IMR-90 (cell line): Measurements from ENCODE around the gene MYO9A. TPM values are rescaled to one million over a fixed set of nuclear protein-coding genes. Genes with fewer than 3 reads are reported as not detected.

Experiments used
- ATAC-seq: fragments of 200-7000 bp; cut with Tn5 transposase; 2 replicates; pipeline ENCODE4 v1.9.1; 2020; ENCODE audit warnings: low read depth, mild to moderate bottlenecking, moderate library complexity
- BruUV-seq: library from RNA; stranded (reverse); fragments of 400-500 nt; replicated peaks from 2 replicates; lab custom pipeline; 2021; lab: Mats Ljungman, UMichigan
- CTCF ChIA-PET: fragments of 300-600 bp; formaldehyde crosslinking; extraction: SDS; loops from one replicate; lab custom pipeline; 2021; ENCODE audit warnings: antibody characterized with exemption; lab: Yijun Ruan, JAX
- POLR2A ChIA-PET: fragments of 300-600 bp; sonication (Branson Sonifier 250); formaldehyde crosslinking; loops from one replicate; lab custom pipeline; 2022; ENCODE audit warnings: antibody characterized with exemption; ENCODE audit not compliant: unreplicated experiment; lab: Charles Lee
- DNase-seq: peaks from one replicate; pipeline ENCODE4 v3.0.0; 2013
- H2AFZ ChIP-seq: replicated peaks from 2 replicates; pipeline ENCODE3; 2013; ENCODE audit warnings: low read length, mild to moderate bottlenecking; ENCODE audit not compliant: poor library complexity
- H2AK5ac ChIP-seq: 2 replicates; pipeline ENCODE4 v1.6.1; 2013; ENCODE audit warnings: low read depth, low read length, inconsistent platforms
- H2AK9ac ChIP-seq: replicated peaks from 2 replicates; pipeline ENCODE3; 2013; ENCODE audit warnings: mild to moderate bottlenecking, low read depth, low read length, moderate library complexity; ENCODE audit not compliant: poor library complexity
- H2BK120ac ChIP-seq: 2 replicates; pipeline ENCODE4 v1.6.1; 2013; ENCODE audit warnings: low read depth, low read length, inconsistent platforms
- H2BK15ac ChIP-seq: 3 replicates; pipeline ENCODE4 v1.6.1; 2013; ENCODE audit warnings: low read depth, low read length, inconsistent platforms
- H2BK20ac ChIP-seq: 2 replicates; pipeline ENCODE4 v1.6.1; 2013; ENCODE audit warnings: low read depth, mild to moderate bottlenecking, inconsistent platforms, low read length, moderate library complexity
- H2BK5ac ChIP-seq: 2 replicates; pipeline ENCODE4 v1.6.1; 2013; ENCODE audit warnings: mild to moderate bottlenecking, low read depth, low read length, inconsistent platforms; ENCODE audit not compliant: poor library complexity, severe bottlenecking
- H3K14ac ChIP-seq: replicated peaks from 2 replicates; pipeline ENCODE4 v1.6.1; 2013; ENCODE audit warnings: low read depth, low read length, inconsistent platforms
- H3K18ac ChIP-seq: 2 replicates; pipeline ENCODE4 v1.6.1; 2013; ENCODE audit warnings: low read depth, low read length, control low read depth
- H3K23ac ChIP-seq: 2 replicates; pipeline ENCODE4 v1.6.1; 2013; ENCODE audit warnings: low read depth, low read length, inconsistent platforms
- H3K27ac ChIP-seq: 2 replicates; pipeline ENCODE4 v1.5.1; 2013; ENCODE audit warnings: mild to moderate bottlenecking, control low read depth, low read length; ENCODE audit not compliant: insufficient read depth
- H3K27me3 ChIP-seq: 2 replicates; pipeline ENCODE4 v1.6.1; 2013; ENCODE audit warnings: low read length; ENCODE audit not compliant: control insufficient read depth, insufficient read depth
- H3K36me3 ChIP-seq: 2 replicates; pipeline ENCODE4 v1.6.1; 2013; ENCODE audit warnings: low read length, mixed read lengths; ENCODE audit not compliant: control insufficient read depth, insufficient read depth
- H3K4ac ChIP-seq: 2 replicates; pipeline ENCODE4 v1.6.1; 2013; ENCODE audit warnings: low read depth, low read length, inconsistent platforms
- H3K4me1 ChIP-seq: 2 replicates; pipeline ENCODE4 v1.6.1; 2013; ENCODE audit warnings: low read length, mixed read lengths; ENCODE audit not compliant: control insufficient read depth, insufficient read depth
- H3K4me2 ChIP-seq: 2 replicates; pipeline ENCODE4 v1.6.1; 2013; ENCODE audit warnings: low read depth, mild to moderate bottlenecking, control low read depth, low read length, moderate library complexity
- H3K4me3 ChIP-seq: 2 replicates; pipeline ENCODE4 v1.5.1; 2013; ENCODE audit warnings: low read depth, mild to moderate bottlenecking, control low read depth, low read length, moderate library complexity; ENCODE audit not compliant: insufficient read depth
- H3K56ac ChIP-seq: 2 replicates; pipeline ENCODE4 v1.6.1; 2013; ENCODE audit warnings: low read length, inconsistent platforms; ENCODE audit not compliant: insufficient read depth; ENCODE audit errors: extremely low read depth
- H3K79me1 ChIP-seq, 2 experiments: 2 replicates each; pipeline ENCODE4 v1.6.1; 2013; ENCODE audit warnings: low read length in 2 of 2, inconsistent platforms in 1 of 2, low read depth in 1 of 2
- H3K9ac ChIP-seq: 2 replicates; pipeline ENCODE4 v1.6.1; 2013; ENCODE audit warnings: low read depth, low read length, control low read depth
- H3K9me1 ChIP-seq: 2 replicates; pipeline ENCODE4 v1.6.1; 2013; ENCODE audit warnings: low read length, inconsistent platforms; ENCODE audit not compliant: insufficient read depth
- H3K9me3 ChIP-seq: 2 replicates; pipeline ENCODE4 v1.6.1; 2013; ENCODE audit warnings: low read length; ENCODE audit not compliant: control insufficient read depth, insufficient read depth
- H4K20me1 ChIP-seq: 2 replicates; pipeline ENCODE4 v1.6.1; 2013; ENCODE audit warnings: low read length, inconsistent platforms; ENCODE audit not compliant: insufficient read depth
- H4K5ac ChIP-seq: 2 replicates; pipeline ENCODE4 v1.6.1; 2013; ENCODE audit warnings: mild to moderate bottlenecking, low read depth, low read length, control low read depth
- H4K8ac ChIP-seq, 2 experiments: 2 replicates each; pipeline ENCODE4 v1.6.1; 2013; ENCODE audit warnings: low read depth in 2 of 2, low read length in 2 of 2, control low read depth in 1 of 2, inconsistent platforms in 1 of 2
- H4K91ac ChIP-seq: 2 replicates; pipeline ENCODE4 v1.6.1; 2013; ENCODE audit warnings: low read depth, low read length, inconsistent platforms; ENCODE audit not compliant: insufficient read depth
- BHLHE40 ChIP-seq: fragments of 150-350 bp; IDR thresholded peaks from 2 replicates; pipeline ENCODE4 v1.6.1; 2016; ENCODE audit warnings: mild to moderate bottlenecking, low read depth, low read length
- CHD1 ChIP-seq: IDR thresholded peaks from 2 replicates; pipeline ENCODE4 v1.6.1; 2012; ENCODE audit warnings: low read depth, low read length, improper control_type of control experiment
- FOS ChIP-seq: fragments of 150-350 bp; IDR thresholded peaks from 2 replicates; pipeline ENCODE4 v1.6.1; 2016; ENCODE audit warnings: low read depth, low read length
- MAFK ChIP-seq: IDR thresholded peaks from 2 replicates; pipeline ENCODE4 v1.6.1; 2012; ENCODE audit warnings: low read depth, low read length, improper control_type of control experiment
- MAZ ChIP-seq: IDR thresholded peaks from 2 replicates; pipeline ENCODE4 v1.6.1; 2012; ENCODE audit warnings: low read depth, mild to moderate bottlenecking, low read length, improper control_type of control experiment, moderate library complexity, borderline replicate concordance
- MXI1 ChIP-seq: IDR thresholded peaks from 2 replicates; pipeline ENCODE4 v1.6.1; 2012; ENCODE audit warnings: low read depth, mild to moderate bottlenecking, low read length, moderate library complexity, borderline replicate concordance
- RAD21 ChIP-seq: IDR thresholded peaks from 2 replicates; pipeline ENCODE4 v1.6.1; 2012; ENCODE audit warnings: low read length, improper control_type of control experiment
- RFX5 ChIP-seq: IDR thresholded peaks from 2 replicates; pipeline ENCODE4 v1.8.0; 2012; ENCODE audit warnings: low read depth, mild to moderate bottlenecking, low read length, moderate library complexity
- SMC3 ChIP-seq: fragments of 150-350 bp; IDR thresholded peaks from 2 replicates; pipeline ENCODE4 v1.6.1; 2016; ENCODE audit warnings: low read depth, mild to moderate bottlenecking, antibody characterized with exemption, low read length, moderate library complexity
- WGBS, 2 experiments: methylation state at CpG; one replicate each; pipeline versions ENCODE4 v1.1.5 to v1.1.7; 2013; ENCODE audit warnings: missing lambda C conversion rate in 2 of 2; ENCODE audit not compliant: insufficient read length in 1 of 2; ENCODE audit errors: extremely low coverage in 2 of 2; 5-methylcytosine and 5-hydroxymethylcytosine counted together
- dilution Hi-C: fragments of 300-500 bp; cut with HindIII; formaldehyde crosslinking; loops from one replicate; pipeline ENCODE4 v1.14.3; 2018; ENCODE audit warnings: low sequenced_read_pairs; ENCODE audit not compliant: unreplicated experiment
- in situ Hi-C: fragments of 300-500 bp; cut with MboI; formaldehyde crosslinking; loops from 3 replicates; pipeline ENCODE4 v1.14.3; 2019; ENCODE audit warnings: low sequenced_read_pairs, inconsistent platforms, mixed read lengths
- intact Hi-C: fragments of 100-400 bp; cut with micrococcal nuclease; formaldehyde crosslinking; loops from 2 replicates; pipeline ENCODE4 v1.10.0; 2022
- polyA plus RNA-seq, 3 experiments: library from polyadenylated mRNA; depleted of rRNA; stranded (reverse); fragments of >200 nt; gene quantifications; 2 replicates each; pipeline ENCODE4 v1.2.3, GENCODE V29; 2012; ENCODE audit warnings: low replicate concordance in 1 of 3
- total RNA-seq: library from RNA; depleted of rRNA; stranded (reverse); fragments of >200 nt; gene quantifications from 2 replicates; pipeline ENCODE4 v1.2.3, GENCODE V29; 2012
- TF ChIP-seq, protein P1 (sequence below): fragments of 150-350 bp; IDR thresholded peaks from 2 replicates; pipeline ENCODE4 v1.6.1; 2017; ENCODE audit warnings: mild to moderate bottlenecking, antibody characterized with exemption, low read length, low read depth
- TF ChIP-seq, protein P2 (sequence below): conservative IDR thresholded peaks from 2 replicates; pipeline ENCODE4 v1.5.1; 2012; ENCODE audit warnings: mild to moderate bottlenecking, low read depth, low read length, improper control_type of control experiment
- TF ChIP-seq, protein P3 (sequence below): fragments of 150-350 bp; IDR thresholded peaks from 2 replicates; pipeline ENCODE4 v1.6.1; 2016; ENCODE audit warnings: low read depth, mild to moderate bottlenecking, low read length, moderate library complexity, borderline replicate concordance

The MYO9A gene
- total and polyA plus RNA-seq, 2 of the 4 experiments (the other 2 are of a cell fraction): 6.0 to 49.5 TPM

DNA sequence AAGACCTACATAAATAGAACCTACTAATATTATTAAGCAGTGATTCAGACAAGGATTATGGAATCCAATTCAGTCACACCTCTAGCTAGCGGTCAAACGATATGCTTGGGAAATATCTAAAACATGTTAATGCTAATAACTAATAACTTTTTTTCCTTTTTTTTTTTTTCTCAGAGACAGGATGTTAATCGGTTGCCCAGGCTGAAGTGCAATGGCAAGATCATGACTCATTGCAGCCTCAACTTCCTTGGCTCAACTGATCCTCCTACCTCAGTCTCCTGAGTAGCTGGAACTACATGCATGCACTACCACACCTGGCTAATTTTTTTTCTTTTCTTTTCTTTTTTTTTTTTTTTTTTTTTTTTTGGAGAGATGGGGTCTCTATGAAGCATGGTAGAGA, 183.5 kb downstream of the MYO9A start:
- BruUV-seq: no TSS peak
- ChIA-PET CTCF (no interaction called here), POLR2A (interaction anchor here (0.5 kb wide), 1 partner anchor 639 kb away, joined by 3 read pairs; no protein-coding TSS in a partner anchor)
- H3K56ac ChIP-seq: no peak overlapping the region
- no peak for TF ChIP-seq FOS
- no peak for TF ChIP-seq SMC3
- TF ChIP-seq MAZ: no peak
- TF ChIP-seq, protein P1, sequence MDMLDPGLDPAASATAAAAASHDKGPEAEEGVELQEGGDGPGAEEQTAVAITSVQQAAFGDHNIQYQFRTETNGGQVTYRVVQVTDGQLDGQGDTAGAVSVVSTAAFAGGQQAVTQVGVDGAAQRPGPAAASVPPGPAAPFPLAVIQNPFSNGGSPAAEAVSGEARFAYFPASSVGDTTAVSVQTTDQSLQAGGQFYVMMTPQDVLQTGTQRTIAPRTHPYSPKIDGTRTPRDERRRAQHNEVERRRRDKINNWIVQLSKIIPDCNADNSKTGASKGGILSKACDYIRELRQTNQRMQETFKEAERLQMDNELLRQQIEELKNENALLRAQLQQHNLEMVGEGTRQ: no peak
- no peak for TF ChIP-seq MAFK
- TF ChIP-seq CHD1: no peak
- TF ChIP-seq, protein P2, sequence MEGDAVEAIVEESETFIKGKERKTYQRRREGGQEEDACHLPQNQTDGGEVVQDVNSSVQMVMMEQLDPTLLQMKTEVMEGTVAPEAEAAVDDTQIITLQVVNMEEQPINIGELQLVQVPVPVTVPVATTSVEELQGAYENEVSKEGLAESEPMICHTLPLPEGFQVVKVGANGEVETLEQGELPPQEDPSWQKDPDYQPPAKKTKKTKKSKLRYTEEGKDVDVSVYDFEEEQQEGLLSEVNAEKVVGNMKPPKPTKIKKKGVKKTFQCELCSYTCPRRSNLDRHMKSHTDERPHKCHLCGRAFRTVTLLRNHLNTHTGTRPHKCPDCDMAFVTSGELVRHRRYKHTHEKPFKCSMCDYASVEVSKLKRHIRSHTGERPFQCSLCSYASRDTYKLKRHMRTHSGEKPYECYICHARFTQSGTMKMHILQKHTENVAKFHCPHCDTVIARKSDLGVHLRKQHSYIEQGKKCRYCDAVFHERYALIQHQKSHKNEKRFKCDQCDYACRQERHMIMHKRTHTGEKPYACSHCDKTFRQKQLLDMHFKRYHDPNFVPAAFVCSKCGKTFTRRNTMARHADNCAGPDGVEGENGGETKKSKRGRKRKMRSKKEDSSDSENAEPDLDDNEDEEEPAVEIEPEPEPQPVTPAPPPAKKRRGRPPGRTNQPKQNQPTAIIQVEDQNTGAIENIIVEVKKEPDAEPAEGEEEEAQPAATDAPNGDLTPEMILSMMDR: no peak
- no peak for TF ChIP-seq MXI1
- TF ChIP-seq, protein P3, sequence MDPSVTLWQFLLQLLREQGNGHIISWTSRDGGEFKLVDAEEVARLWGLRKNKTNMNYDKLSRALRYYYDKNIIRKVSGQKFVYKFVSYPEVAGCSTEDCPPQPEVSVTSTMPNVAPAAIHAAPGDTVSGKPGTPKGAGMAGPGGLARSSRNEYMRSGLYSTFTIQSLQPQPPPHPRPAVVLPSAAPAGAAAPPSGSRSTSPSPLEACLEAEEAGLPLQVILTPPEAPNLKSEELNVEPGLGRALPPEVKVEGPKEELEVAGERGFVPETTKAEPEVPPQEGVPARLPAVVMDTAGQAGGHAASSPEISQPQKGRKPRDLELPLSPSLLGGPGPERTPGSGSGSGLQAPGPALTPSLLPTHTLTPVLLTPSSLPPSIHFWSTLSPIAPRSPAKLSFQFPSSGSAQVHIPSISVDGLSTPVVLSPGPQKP: no peak
- no peak for TF ChIP-seq RFX5
- no peak for TF ChIP-seq BHLHE40
- no peak for TF ChIP-seq RAD21
- H3K27me3 ChIP-seq: no peaks in the 10 kb centered on the region
- dilution Hi-C loops (no loop called here), intact Hi-C loops (no loop called here), in situ Hi-C loops (no loop called here)
- no peak overlapping the region for H2BK120ac ChIP-seq
- no peaks in the 10 kb centered on the region for H4K20me1 ChIP-seq
- H3K27ac ChIP-seq: no peak overlapping the region
- H2AK9ac ChIP-seq: no peak overlapping the region
- H3K9me1 ChIP-seq: no peaks in the 10 kb centered on the region
- no peak overlapping the region for H2BK5ac ChIP-seq
- H3K79me1 ChIP-seq: no peaks in the 10 kb centered on the region
- H3K14ac ChIP-seq: no peak overlapping the region
- H4K91ac ChIP-seq: no peak overlapping the region
- H3K4ac ChIP-seq: no peak overlapping the region
- no peak overlapping the region for H2BK15ac ChIP-seq
- H3K4me2 ChIP-seq: no peak overlapping the region
- no peak for ATAC-seq
- H2BK20ac ChIP-seq: no peak overlapping the region
- no peak overlapping the region for H3K4me3 ChIP-seq
- H3K4me1 ChIP-seq: no peaks in the 10 kb centered on the region
- no peak overlapping the region for H4K5ac ChIP-seq
- H3K23ac ChIP-seq: no peak overlapping the region
- peaks cover 5% of the 10 kb centered on the region; the same call in 1 of the 2 replicates for H3K36me3 ChIP-seq
- no peak overlapping the region for H3K18ac ChIP-seq
- no peak for DNase-seq
- no CpG with 5 or more reads among the region's 3 CpGs for WGBS, 2 experiments
- H2AK5ac ChIP-seq: no peak overlapping the region
- peaks cover 13% of the 10 kb centered on the region for H3K9me3 ChIP-seq
- no peak overlapping the region for H2AFZ ChIP-seq
- no peak overlapping the region for H4K8ac ChIP-seq
- H3K9ac ChIP-seq: no peak overlapping the region
